Activated CD8-positive, alpha-beta memory T cell treated with anti-CD3 and anti-CD28 coated beads, Interleukin-2, amount 50 U/mL, for 1 hour (primary cell): ENCODE measurements around the gene IL17C.

ENCODE experiments used
- DNase-seq: peaks from one replicate; pipeline ENCODE4 v3.0.0-alpha.2; 2020; ENCODE audit errors: extremely low read depth

IL17C gene

GRCh38 chr16:88685156-88686061 lies 47.0 kb downstream of the IL17C start:
- DNase-seq, result no peak

GRCh38 chr16:88686062-88686438 lies 47.7 kb downstream of the IL17C start:
- no peak for DNase-seq

- DNase-seq, result no peak
These were observed 48.3 kb downstream of the IL17C start, which contains the start of gene SNAI3 for GRCh38 chr16:88686439-88687253. Gene SNAI3 (minus strand): TSS chr16:88686507. CDS start chr16:88686406, 101 bp downstream.

- DNase-seq, result no peak
These were observed 48.8 kb downstream of the IL17C start for GRCh38 chr16:88687254-88687576.

GRCh38 chr16:88687676-88688012 lies 49.3 kb downstream of the IL17C start:
- no peak for DNase-seq

- no peak for DNase-seq
These were observed 49.8 kb downstream of the IL17C start for GRCh38 chr16:88688013-88688778.
